IMR-90 (cell line): ENCODE data around the gene C20orf173. TPM values are rescaled to one million over a fixed set of nuclear protein-coding genes. Genes with fewer than 3 reads are reported as not detected.
A peak's percentile ranks its signal among the peaks of the same experiment; 100 is the strongest.

Experiments used
- ATAC-seq: fragments of 200-7000 bp; cut with Tn5 transposase; 2 replicates; pipeline ENCODE4 v1.9.1; 2020; ENCODE audit warnings: low read depth, mild to moderate bottlenecking, moderate library complexity
- BruUV-seq: library from RNA; stranded (reverse); fragments of 400-500 nt; replicated peaks from 2 replicates; lab custom pipeline; 2021; lab: Mats Ljungman, UMichigan
- CTCF ChIA-PET: fragments of 300-600 bp; formaldehyde crosslinking; extraction: SDS; loops from one replicate; lab custom pipeline; 2021; ENCODE audit warnings: antibody characterized with exemption; lab: Yijun Ruan, JAX
- POLR2A ChIA-PET: fragments of 300-600 bp; sonication (Branson Sonifier 250); formaldehyde crosslinking; loops from one replicate; lab custom pipeline; 2022; ENCODE audit warnings: antibody characterized with exemption; ENCODE audit not compliant: unreplicated experiment; lab: Charles Lee
- DNase-seq: peaks from one replicate; pipeline ENCODE4 v3.0.0; 2013
- H2AFZ ChIP-seq: replicated peaks from 2 replicates; pipeline ENCODE3; 2013; ENCODE audit warnings: low read length, mild to moderate bottlenecking; ENCODE audit not compliant: poor library complexity
- H2AK5ac ChIP-seq: 2 replicates; pipeline ENCODE4 v1.6.1; 2013; ENCODE audit warnings: low read depth, low read length, inconsistent platforms
- H2AK9ac ChIP-seq: replicated peaks from 2 replicates; pipeline ENCODE3; 2013; ENCODE audit warnings: mild to moderate bottlenecking, low read depth, low read length, moderate library complexity; ENCODE audit not compliant: poor library complexity
- H2BK120ac ChIP-seq: 2 replicates; pipeline ENCODE4 v1.6.1; 2013; ENCODE audit warnings: low read depth, low read length, inconsistent platforms
- H2BK15ac ChIP-seq: 3 replicates; pipeline ENCODE4 v1.6.1; 2013; ENCODE audit warnings: low read depth, low read length, inconsistent platforms
- H2BK20ac ChIP-seq: 2 replicates; pipeline ENCODE4 v1.6.1; 2013; ENCODE audit warnings: low read depth, mild to moderate bottlenecking, inconsistent platforms, low read length, moderate library complexity
- H2BK5ac ChIP-seq: 2 replicates; pipeline ENCODE4 v1.6.1; 2013; ENCODE audit warnings: mild to moderate bottlenecking, low read depth, low read length, inconsistent platforms; ENCODE audit not compliant: poor library complexity, severe bottlenecking
- H3K14ac ChIP-seq: replicated peaks from 2 replicates; pipeline ENCODE4 v1.6.1; 2013; ENCODE audit warnings: low read depth, low read length, inconsistent platforms
- H3K18ac ChIP-seq: 2 replicates; pipeline ENCODE4 v1.6.1; 2013; ENCODE audit warnings: low read depth, low read length, control low read depth
- H3K23ac ChIP-seq: 2 replicates; pipeline ENCODE4 v1.6.1; 2013; ENCODE audit warnings: low read depth, low read length, inconsistent platforms
- H3K27ac ChIP-seq: 2 replicates; pipeline ENCODE4 v1.5.1; 2013; ENCODE audit warnings: mild to moderate bottlenecking, control low read depth, low read length; ENCODE audit not compliant: insufficient read depth
- H3K27me3 ChIP-seq: 2 replicates; pipeline ENCODE4 v1.6.1; 2013; ENCODE audit warnings: low read length; ENCODE audit not compliant: control insufficient read depth, insufficient read depth
- H3K36me3 ChIP-seq: 2 replicates; pipeline ENCODE4 v1.6.1; 2013; ENCODE audit warnings: low read length, mixed read lengths; ENCODE audit not compliant: control insufficient read depth, insufficient read depth
- H3K4ac ChIP-seq: 2 replicates; pipeline ENCODE4 v1.6.1; 2013; ENCODE audit warnings: low read depth, low read length, inconsistent platforms
- H3K4me1 ChIP-seq: 2 replicates; pipeline ENCODE4 v1.6.1; 2013; ENCODE audit warnings: low read length, mixed read lengths; ENCODE audit not compliant: control insufficient read depth, insufficient read depth
- H3K4me2 ChIP-seq: 2 replicates; pipeline ENCODE4 v1.6.1; 2013; ENCODE audit warnings: low read depth, mild to moderate bottlenecking, control low read depth, low read length, moderate library complexity
- H3K4me3 ChIP-seq: 2 replicates; pipeline ENCODE4 v1.5.1; 2013; ENCODE audit warnings: low read depth, mild to moderate bottlenecking, control low read depth, low read length, moderate library complexity; ENCODE audit not compliant: insufficient read depth
- H3K56ac ChIP-seq: 2 replicates; pipeline ENCODE4 v1.6.1; 2013; ENCODE audit warnings: low read length, inconsistent platforms; ENCODE audit not compliant: insufficient read depth; ENCODE audit errors: extremely low read depth
- H3K79me1 ChIP-seq, 2 experiments: 2 replicates each; pipeline ENCODE4 v1.6.1; 2013; ENCODE audit warnings: low read length in 2 of 2, inconsistent platforms in 1 of 2, low read depth in 1 of 2
- H3K9ac ChIP-seq: 2 replicates; pipeline ENCODE4 v1.6.1; 2013; ENCODE audit warnings: low read depth, low read length, control low read depth
- H3K9me1 ChIP-seq: 2 replicates; pipeline ENCODE4 v1.6.1; 2013; ENCODE audit warnings: low read length, inconsistent platforms; ENCODE audit not compliant: insufficient read depth
- H3K9me3 ChIP-seq: 2 replicates; pipeline ENCODE4 v1.6.1; 2013; ENCODE audit warnings: low read length; ENCODE audit not compliant: control insufficient read depth, insufficient read depth
- H4K20me1 ChIP-seq: 2 replicates; pipeline ENCODE4 v1.6.1; 2013; ENCODE audit warnings: low read length, inconsistent platforms; ENCODE audit not compliant: insufficient read depth
- H4K5ac ChIP-seq: 2 replicates; pipeline ENCODE4 v1.6.1; 2013; ENCODE audit warnings: mild to moderate bottlenecking, low read depth, low read length, control low read depth
- H4K8ac ChIP-seq, 2 experiments: 2 replicates each; pipeline ENCODE4 v1.6.1; 2013; ENCODE audit warnings: low read depth in 2 of 2, low read length in 2 of 2, control low read depth in 1 of 2, inconsistent platforms in 1 of 2
- H4K91ac ChIP-seq: 2 replicates; pipeline ENCODE4 v1.6.1; 2013; ENCODE audit warnings: low read depth, low read length, inconsistent platforms; ENCODE audit not compliant: insufficient read depth
- MAZ ChIP-seq: IDR thresholded peaks from 2 replicates; pipeline ENCODE4 v1.6.1; 2012; ENCODE audit warnings: low read depth, mild to moderate bottlenecking, low read length, improper control_type of control experiment, moderate library complexity, borderline replicate concordance
- MXI1 ChIP-seq: IDR thresholded peaks from 2 replicates; pipeline ENCODE4 v1.6.1; 2012; ENCODE audit warnings: low read depth, mild to moderate bottlenecking, low read length, moderate library complexity, borderline replicate concordance
- RCOR1 ChIP-seq: IDR thresholded peaks from 2 replicates; pipeline ENCODE4 v1.6.1; 2012; ENCODE audit warnings: mild to moderate bottlenecking, low read length, improper control_type of control experiment; ENCODE audit not compliant: insufficient replicate concordance
- WGBS, 2 experiments: methylation state at CpG; one replicate each; pipeline versions ENCODE4 v1.1.5 to v1.1.7; 2013; ENCODE audit warnings: missing lambda C conversion rate in 2 of 2; ENCODE audit not compliant: insufficient read length in 1 of 2; ENCODE audit errors: extremely low coverage in 2 of 2; 5-methylcytosine and 5-hydroxymethylcytosine counted together
- dilution Hi-C: fragments of 300-500 bp; cut with HindIII; formaldehyde crosslinking; loops from one replicate; pipeline ENCODE4 v1.14.3; 2018; ENCODE audit warnings: low sequenced_read_pairs; ENCODE audit not compliant: unreplicated experiment
- in situ Hi-C: fragments of 300-500 bp; cut with MboI; formaldehyde crosslinking; loops from 3 replicates; pipeline ENCODE4 v1.14.3; 2019; ENCODE audit warnings: low sequenced_read_pairs, inconsistent platforms, mixed read lengths
- intact Hi-C: fragments of 100-400 bp; cut with micrococcal nuclease; formaldehyde crosslinking; loops from 2 replicates; pipeline ENCODE4 v1.10.0; 2022
- polyA plus RNA-seq, 3 experiments: library from polyadenylated mRNA; depleted of rRNA; stranded (reverse); fragments of >200 nt; gene quantifications; 2 replicates each; pipeline ENCODE4 v1.2.3, GENCODE V29; 2012; ENCODE audit warnings: low replicate concordance in 1 of 3
- total RNA-seq: library from RNA; depleted of rRNA; stranded (reverse); fragments of >200 nt; gene quantifications from 2 replicates; pipeline ENCODE4 v1.2.3, GENCODE V29; 2012

The C20orf173 gene
- total and polyA plus RNA-seq, 2 of the 4 experiments (the other 2 are of a cell fraction), result not detected

DNA sequence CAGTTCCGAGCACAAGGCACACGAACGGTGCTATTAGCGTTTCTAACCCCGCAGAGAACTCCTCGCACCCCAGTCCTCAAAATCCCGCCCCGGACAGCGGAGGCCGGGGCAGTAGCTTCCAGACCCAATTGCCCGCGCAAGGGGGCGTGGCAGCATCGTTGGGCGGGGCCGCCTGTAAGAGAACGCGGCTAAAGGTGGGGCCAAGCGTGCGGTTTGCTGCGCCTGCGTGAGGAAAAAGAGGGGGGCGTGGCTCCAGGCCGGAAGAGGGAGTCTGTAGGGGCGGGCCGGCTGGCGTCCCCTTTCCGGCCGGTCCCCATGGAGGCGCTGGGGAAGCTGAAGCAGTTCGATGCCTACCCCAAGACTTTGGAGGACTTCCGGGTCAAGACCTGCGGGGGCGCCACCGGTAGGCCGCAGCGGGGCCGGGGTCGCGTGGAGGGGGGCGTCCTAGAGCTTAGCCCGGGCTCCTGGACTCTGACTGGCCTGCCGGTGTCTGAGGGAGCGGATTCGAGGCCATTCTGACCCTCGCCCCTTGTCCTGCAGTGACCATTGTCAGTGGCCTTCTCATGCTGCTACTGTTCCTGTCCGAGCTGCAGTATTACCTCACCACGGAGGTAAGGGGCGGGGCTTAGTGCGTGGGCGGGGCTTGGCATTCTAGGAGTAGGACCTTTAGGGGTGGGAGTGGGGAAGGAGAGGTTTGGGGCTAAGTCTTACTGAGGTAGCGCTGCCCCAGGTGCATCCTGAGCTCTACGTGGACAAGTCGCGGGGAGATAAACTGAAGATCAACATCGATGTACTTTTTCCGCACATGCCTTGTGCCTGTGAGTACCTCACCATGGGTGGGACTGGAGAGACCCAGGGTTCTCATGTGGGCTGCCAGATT is 12.6 kb upstream of the C20orf173 start, which contains the start of gene ERGIC3:
TSS of gene ERGIC3 (plus strand) at position 296 of the 880 bp plus-strand sequence. CDS start at position 316, 20 bp downstream.
- Histone ChIP-seq H4K5ac (peak within 1 kb of the TSS; percentile 93), H2AK9ac (peak within 1 kb of the TSS; percentile 95), H3K36me3 (peaks cover 10% of the 10 kb centered on the region), H2AK5ac (peak within 1 kb of the TSS; percentile 94), H2AFZ (peak within 1 kb of the TSS; percentile 98), H3K79me1 (peaks cover 12 to 35% of the 10 kb centered on the region in 2 experiments), H2BK20ac (no peak within 1 kb of the TSS), H2BK120ac (no peak within 1 kb of the TSS), H3K18ac (peak within 1 kb of the TSS; percentile 35), H3K14ac (peak within 1 kb of the TSS; percentile 97), H3K4me3 (peak within 1 kb of the TSS; percentile 86), H4K91ac (peak within 1 kb of the TSS; percentile 85; the same call in 1 of the 2 replicates), H3K27me3 (no peaks in the 10 kb centered on the region), H2BK5ac (peak within 1 kb of the TSS; percentile 53), H4K8ac (peak within 1 kb of the TSS; percentile 91 to 94), H3K4me1 (peaks cover 5% of the 10 kb centered on the region), H3K9me1 (peaks cover 13% of the 10 kb centered on the region), H3K9me3 (no peaks in the 10 kb centered on the region), H3K4ac (peak within 1 kb of the TSS; percentile 92), H3K4me2 (peak within 1 kb of the TSS; percentile 91), H3K23ac (peak within 1 kb of the TSS; percentile 88; the same call in 1 of the 2 replicates), H3K9ac (peak within 1 kb of the TSS; percentile 76), H3K56ac (peak within 1 kb of the TSS; percentile 49; the same call in 1 of the 2 replicates), H2BK15ac (no peak within 1 kb of the TSS), H4K20me1 (no peaks in the 10 kb centered on the region), H3K27ac (peak within 1 kb of the TSS; percentile 64)
- intact Hi-C loops (no loop called here), in situ Hi-C loops (no loop called here), dilution Hi-C loops (no loop called here)
- 23% methylated on average over 6 of the region's 57 CpGs; no CpG with 5 or more reads in 1 of the 2 experiments for WGBS, 2 experiments
- CTCF ChIA-PET, result interaction anchor here (0.9 kb wide), 1 partner anchor 11 kb away, joined by 4 read pairs; no protein-coding TSS in a partner anchor
- ATAC-seq, result peak; percentile 100
- BruUV-seq, result TSS peak; percentile 74
- peak; percentile 90 for DNase-seq
- POLR2A ChIA-PET, result interaction anchor here (0.5 kb wide), 1 partner anchor 62 kb away, joined by 3 read pairs; no protein-coding TSS in a partner anchor
- no peak for TF ChIP-seq RCOR1
- TF ChIP-seq MXI1, result peak; percentile 36; the same call in 1 of the 2 replicates
- peak; percentile 74; the same call in 1 of the 2 replicates for TF ChIP-seq MAZ
